HEK293T (cell line): ENCODE data around the gene P2RX7.

Source experiments
- ELF4 ChIP-seq: fragments of 450-650 bp; IDR thresholded peaks from 2 replicates; pipeline ENCODE4 v1.6.1; 2017; ENCODE audit warnings: antibody characterized with exemption
- FOXA1 ChIP-seq: fragments of 450-650 bp; IDR thresholded peaks from 2 replicates; pipeline ENCODE4 v1.6.1; 2016; ENCODE audit warnings: mild to moderate bottlenecking
- LEF1 ChIP-seq: fragments of 450-650 bp; IDR thresholded peaks from 2 replicates; pipeline ENCODE4 v1.6.1; 2017; ENCODE audit warnings: mild to moderate bottlenecking, borderline replicate concordance
- NFRKB ChIP-seq: fragments of 450-650 bp; IDR thresholded peaks from 2 replicates; pipeline ENCODE4 v1.6.1; 2016; ENCODE audit warnings: mild to moderate bottlenecking, moderate library complexity
- SP1 ChIP-seq: fragments of 450-650 bp; IDR thresholded peaks from 2 replicates; pipeline ENCODE4 v1.6.1; 2017

DNA sequence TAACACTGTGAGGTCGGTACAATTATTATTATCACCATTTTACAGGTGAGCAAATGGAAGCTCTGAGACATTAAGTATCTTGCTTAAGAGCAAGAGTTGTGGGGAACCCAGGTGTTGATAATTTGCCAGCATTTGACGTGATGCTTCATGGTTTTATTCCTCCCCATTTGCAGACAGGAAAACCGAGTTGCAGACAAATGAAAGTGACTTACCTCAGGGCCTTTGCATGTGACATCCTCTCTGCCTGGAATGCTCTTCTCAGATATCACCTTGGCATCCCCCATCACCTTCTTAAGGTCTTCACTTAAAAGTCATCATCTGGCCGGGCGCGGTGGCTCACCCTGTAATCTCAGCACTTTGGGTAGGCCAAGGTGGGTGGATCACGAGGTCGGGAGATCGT is 21.0 kb upstream of the P2RX7 start:
- no peak for TF ChIP-seq FOXA1
- no peak for TF ChIP-seq NFRKB
- TF ChIP-seq LEF1: no peak
- TF ChIP-seq SP1: no peak
- no peak for TF ChIP-seq ELF4
